Cardiac fibroblast (primary cell): ENCODE results near the gene RNU6-1.
A peak's percentile ranks its signal among the peaks of the same experiment; 100 is the strongest.

Experiments used
- DNase-seq, 2 donors: peaks; one replicate each; pipeline versions ENCODE4 v3.0.0 to v3.0.0-alpha.2; 2010; ENCODE audit warnings: low read depth in 2 of 2
- H3K4me3 ChIP-seq, 2 donors: replicated peaks in 1 of 2; 1 replicate in 1 of 2; 2 replicates in 1 of 2; pipeline ENCODE4 v1.5.1; 2011; ENCODE audit warnings: low read depth in 2 of 2, low read length in 2 of 2, mild to moderate bottlenecking in 2 of 2, moderate library complexity in 1 of 2
- CTCF ChIP-seq: IDR thresholded peaks from one replicate; pipeline ENCODE4 v1.5.1; 2011; ENCODE audit warnings: low read depth, mild to moderate bottlenecking, low read length, inconsistent platforms

RNU6-1 gene

GRCh38 chr15:67850994-67851571 is 11.2 kb upstream of the RNU6-1 start:
- no peak for TF ChIP-seq CTCF
- H3K4me3 ChIP-seq: no peak overlapping the region
- DNase-seq: peak; percentile 54 to 65

- H3K4me3 ChIP-seq: no peak overlapping the region
- TF ChIP-seq CTCF: no peak
- DNase-seq: no peak
Observed at GRCh38 chr15:67850336-67850735, 10.5 kb upstream of the RNU6-1 start.

DNA sequence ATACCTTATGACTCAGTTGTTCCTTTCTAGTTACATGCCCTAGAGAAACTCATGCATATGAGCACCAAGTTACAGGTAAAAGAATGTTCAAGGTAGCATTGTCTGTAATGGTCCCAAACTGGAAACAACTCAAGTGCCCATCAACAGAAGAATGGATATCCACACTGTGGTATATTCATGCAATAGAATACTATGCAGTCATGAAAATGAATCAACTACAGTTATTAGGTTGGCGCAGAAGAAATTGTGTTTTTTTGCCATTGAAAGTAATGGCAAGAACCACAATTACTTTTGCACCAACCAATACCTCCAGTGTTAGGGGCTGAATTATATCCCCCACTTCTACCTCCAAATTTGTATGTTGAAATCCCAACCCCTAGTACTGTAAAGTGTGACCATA is 9.7 kb upstream of the RNU6-1 start:
- no peak for TF ChIP-seq CTCF

DNA sequence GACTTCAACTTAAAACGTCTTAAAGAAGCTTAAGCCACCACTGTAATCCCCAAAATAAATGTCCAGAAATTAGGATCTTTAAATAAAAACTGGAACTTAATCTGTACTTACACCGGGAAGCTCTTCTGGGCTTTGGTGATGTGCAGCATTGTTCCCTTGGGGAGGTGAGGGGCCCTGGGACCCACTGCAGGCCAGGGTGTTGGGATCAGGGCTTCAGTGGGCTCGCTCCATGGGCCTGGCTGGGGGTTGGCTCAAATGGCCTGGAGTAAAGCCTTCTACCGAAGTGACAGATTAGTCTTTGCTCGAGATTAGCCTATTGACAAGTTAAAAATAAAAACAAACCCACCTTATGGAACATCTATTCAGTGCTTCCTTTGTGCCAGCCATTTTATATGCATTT is 6.1 kb upstream of the RNU6-1 start:
- H3K4me3 ChIP-seq: no peak overlapping the region
- no peak for TF ChIP-seq CTCF

More for the DNA sequence above, 9.7 kb upstream of the RNU6-1 start:
- DNase-seq: no peak
- no peak overlapping the region for H3K4me3 ChIP-seq

DNA sequence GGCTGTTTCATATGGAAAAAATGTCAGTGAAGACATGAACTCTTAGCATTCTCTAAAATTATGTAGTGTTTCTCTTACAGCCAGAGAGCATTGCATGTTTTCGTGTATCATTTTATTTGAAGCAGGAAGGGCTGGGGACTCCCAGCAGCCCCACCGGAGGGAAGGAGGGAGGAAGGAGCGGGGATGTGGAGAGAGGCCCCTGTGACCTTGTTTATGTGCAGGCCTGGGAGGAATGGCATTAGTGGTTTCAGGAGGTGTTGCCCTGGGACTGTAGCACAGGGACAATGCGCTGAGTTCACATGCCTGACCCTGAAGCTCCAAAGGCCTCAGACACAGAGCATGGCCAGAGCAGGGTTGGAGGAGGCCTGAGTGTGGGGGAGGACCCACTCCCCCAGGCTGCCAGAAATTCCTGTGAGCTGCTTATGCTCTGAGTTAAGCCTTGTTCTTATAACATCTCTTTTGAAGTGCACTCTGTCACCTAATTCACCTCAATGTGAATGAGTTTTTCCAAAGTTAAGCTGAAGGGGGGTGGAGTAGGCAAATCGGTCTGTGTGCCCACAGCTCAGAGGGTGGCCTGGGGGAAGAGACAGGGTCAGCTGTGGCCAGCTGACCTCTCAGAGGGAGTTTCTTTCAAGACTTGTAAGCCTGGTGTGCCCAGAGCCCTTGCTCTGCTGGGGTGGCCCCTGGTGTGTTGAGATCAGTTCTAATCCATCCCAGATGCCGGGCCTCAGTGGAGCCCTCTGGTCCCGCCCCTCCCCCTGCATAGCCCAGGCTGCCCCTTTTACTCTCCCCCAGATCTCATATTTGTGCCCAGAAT is 3.9 kb upstream of the RNU6-1 start:
- peak; percentile 43 to 78 for DNase-seq
- H3K4me3 ChIP-seq: no peak overlapping the region
- TF ChIP-seq CTCF: no peak

More for the DNA sequence above, 6.1 kb upstream of the RNU6-1 start:
- DNase-seq: no peak

DNA sequence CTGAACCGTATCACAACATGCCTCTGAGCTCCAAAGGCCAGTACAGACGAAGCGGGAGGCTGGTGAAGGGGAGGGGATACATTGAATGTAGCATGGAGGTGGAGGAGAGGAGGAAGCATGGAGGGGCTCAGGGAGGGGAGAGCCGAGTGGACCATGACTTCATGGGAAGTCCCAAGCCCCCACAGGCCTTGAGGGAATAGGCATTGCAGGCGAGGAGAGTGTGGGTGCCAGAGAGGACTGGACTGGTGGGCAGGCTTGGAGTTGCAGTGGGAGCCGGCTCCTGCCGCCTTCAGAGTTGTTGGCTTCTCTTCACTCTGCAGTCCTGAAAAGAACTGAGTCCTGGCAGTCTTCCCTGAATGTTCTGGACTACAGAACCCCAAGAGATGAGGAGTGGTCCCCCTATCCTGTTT is 3.3 kb upstream of the RNU6-1 start:
- H3K4me3 ChIP-seq: no peak overlapping the region
- no peak for TF ChIP-seq CTCF
- DNase-seq: no peak
